D721Med (cell line): ENCODE data around the gene CERKL.

Experiments used
- DNase-seq: peaks from one replicate; pipeline ENCODE4 v3.0.0; 2011; ENCODE audit warnings: low spot score; ENCODE audit not compliant: insufficient read length
- FAIRE-seq: peaks from 2 replicates; lab custom pipeline; 2011; peaks lifted over from hg19 to GRCh38; lab: Jason Lieb, UNC
- CTCF ChIP-seq: IDR thresholded peaks from 2 replicates; pipeline ENCODE4 v1.5.1; 2012; ENCODE audit warnings: mild to moderate bottlenecking, control low read depth; ENCODE audit not compliant: insufficient read depth; ENCODE audit errors: missing control alignments

CERKL gene

GRCh38 chr2:181588546-181588945, 68.4 kb downstream of the CERKL start:
- no peak for TF ChIP-seq CTCF
- FAIRE-seq (peak; percentile 25), DNase-seq (no peak)

- DNase-seq (no peak), FAIRE-seq (peak; percentile 6)
- TF ChIP-seq CTCF = no peak
Observed at GRCh38 chr2:181586569-181587081, 70.3 kb downstream of the CERKL start.

GRCh38 chr2:181585732-181586131, 71.2 kb downstream of the CERKL start:
- DNase-seq = no peak
- no peak for TF ChIP-seq CTCF

GRCh38 chr2:181581534-181581933, 75.4 kb downstream of the CERKL start:
- FAIRE-seq (no peak), DNase-seq (no peak)
- peak; percentile 6 for TF ChIP-seq CTCF

More at GRCh38 chr2:181585732-181586131, 71.2 kb downstream of the CERKL start:
- FAIRE-seq = no peak

- no peak for TF ChIP-seq CTCF
- DNase-seq = no peak
- no peak for FAIRE-seq
Observed at GRCh38 chr2:181578829-181579228, 78.1 kb downstream of the CERKL start.

- DNase-seq = no peak
- FAIRE-seq = peak; percentile 6
- TF ChIP-seq CTCF = no peak
Observed at GRCh38 chr2:181576431-181576830, 80.5 kb downstream of the CERKL start.

GRCh38 chr2:181575650-181576025, 81.3 kb downstream of the CERKL start:
- no peak for TF ChIP-seq CTCF
- DNase-seq = no peak
- no peak for FAIRE-seq
